Gastrocnemius medialis (tissue), 4 donors: Measurements from ENCODE around the gene PPAN.

Experiments
- CTCF ChIP-seq, 5 experiments: fragments of 450-650 bp in 3 of 5; fragments of 200-600 bp in 2 of 5; sonication (generic) in 2 of 5; IDR thresholded peaks in 4 of 5; conservative IDR thresholded peaks in 1 of 5; 1 replicate in 4 of 5; 2 replicates in 1 of 5; pipeline ENCODE4 v1.5.1; 2016 to 2019; ENCODE audit warnings: antibody characterized with exemption in 5 of 5, mild to moderate bottlenecking in 3 of 5, moderate library complexity in 3 of 5
- POLR2A ChIP-seq, 2 donors: fragments of 450-650 bp; IDR thresholded peaks; one replicate each; pipeline ENCODE4 v1.6.1; 2017; ENCODE audit warnings: antibody characterized with exemption in 2 of 2, mild to moderate bottlenecking in 2 of 2, moderate library complexity in 2 of 2

GRCh38 chr19:10133596-10133995 lies 27.4 kb downstream of the PPAN start:
- no peak for TF ChIP-seq POLR2A (IDR thresholded peaks at IDR 0.05)
- TF ChIP-seq CTCF (IDR thresholded peaks at IDR 0.05 in 4 of 5, conservative IDR thresholded peaks at IDR 0.05 in 1 of 5): no peak
